Muscle of back (tissue), 11 donors: ENCODE data around the gene C4orf33. TPM values are rescaled to one million over a fixed set of nuclear protein-coding genes. Genes with fewer than 3 reads are reported as not detected.
"Not testable (repeated sequence)": the region's sequence is repeated elsewhere in the genome, so short reads cannot be mapped to it uniquely, and the experiment has no call there.

Experiments
- DNase-seq, 3 donors: peaks; one replicate each; pipeline versions ENCODE4 v3.0.0 to v3.0.0-alpha.2; 2013
- polyA plus RNA-seq, 10 donors: library from polyadenylated mRNA; unstranded; fragments of 120-200 nt; gene quantifications; one replicate each; pipeline ENCODE4 v1.2.1, GENCODE V29; 2013; ENCODE audit not compliant: insufficient read length in 10 of 10

Gene C4orf33
- polyA plus RNA-seq, 10 donors, result 5.2 to 10.5 (median 6.9) TPM

DNA sequence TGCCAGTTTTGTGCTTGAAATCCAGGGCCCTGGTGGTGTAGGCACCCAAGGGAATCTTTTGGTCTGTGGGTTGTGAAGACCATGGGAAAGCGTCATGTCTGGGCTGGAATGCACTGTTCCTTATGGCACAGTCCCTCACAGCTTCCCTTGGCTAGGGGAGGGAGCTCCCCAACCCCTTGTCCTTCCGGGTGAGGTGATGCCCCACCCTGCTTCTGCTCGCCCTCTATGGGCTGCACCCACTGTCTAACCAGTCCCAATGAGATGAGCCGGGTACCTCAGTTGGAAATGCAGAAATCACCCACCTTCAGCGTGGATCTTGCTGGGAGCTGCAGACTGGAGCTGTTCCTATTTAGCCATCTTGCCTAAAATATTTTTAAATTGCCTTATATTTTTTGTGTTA lies 30.7 kb downstream of the C4orf33 start:
- not testable (repeated sequence) for DNase-seq

DNA sequence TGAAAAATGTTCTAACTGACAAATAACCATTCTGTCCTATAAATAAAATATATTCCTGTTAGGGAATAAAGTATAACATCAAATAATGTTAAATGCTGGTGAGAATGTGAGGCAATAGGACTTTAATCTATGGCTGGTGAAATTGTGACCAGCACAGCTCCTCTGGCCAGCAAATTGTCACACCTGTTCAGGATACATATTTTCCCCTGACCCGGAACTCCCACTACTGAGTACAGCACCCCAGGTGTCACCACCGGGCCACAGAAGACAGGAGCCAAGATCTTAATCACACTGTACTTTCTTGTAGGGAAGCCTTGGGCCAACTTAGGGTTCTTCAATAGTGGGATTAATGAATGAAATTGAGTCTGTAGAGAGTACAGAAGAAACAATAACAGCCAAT lies 33.2 kb downstream of the C4orf33 start:
- DNase-seq, result no peak

DNA sequence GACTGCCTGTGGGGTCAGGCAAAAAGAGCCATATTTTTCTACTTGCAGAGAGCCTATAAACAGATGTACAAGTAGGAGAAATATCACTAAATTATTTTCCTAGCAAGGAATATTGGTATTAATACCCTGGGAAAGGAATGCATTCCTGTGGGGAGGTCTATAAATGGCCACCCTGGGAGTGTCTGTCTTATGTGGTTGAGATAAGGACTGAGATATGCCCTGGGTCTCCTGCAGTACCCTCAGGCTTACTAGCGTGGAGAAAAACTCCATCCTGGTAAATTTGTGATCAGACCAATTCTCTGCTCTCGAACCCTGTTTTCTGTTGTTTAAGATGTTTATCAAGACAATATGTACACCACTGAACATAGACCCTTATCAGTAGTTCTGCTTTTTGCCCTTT lies 35.4 kb downstream of the C4orf33 start:
- no peak for DNase-seq

DNA sequence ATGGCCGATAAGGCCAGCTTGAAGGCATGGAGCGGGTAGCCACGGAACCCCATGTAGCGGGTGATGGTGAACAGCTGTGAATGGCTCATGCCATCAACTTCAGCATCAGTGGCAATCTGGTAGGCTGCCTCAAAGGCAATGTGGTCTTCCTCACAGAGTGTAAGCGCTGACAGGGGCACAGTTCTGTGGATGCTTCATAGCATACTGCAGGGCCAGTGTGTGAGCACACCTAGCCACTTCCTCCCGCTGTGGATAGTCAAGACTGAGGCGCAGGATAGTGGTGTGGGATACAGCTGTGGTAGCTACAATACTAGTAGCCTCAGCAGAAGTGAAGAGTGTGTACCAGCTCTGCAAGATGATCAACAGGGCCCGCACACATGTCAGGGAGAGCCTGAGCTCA lies 40.5 kb downstream of the C4orf33 start:
- no peak for DNase-seq

DNA sequence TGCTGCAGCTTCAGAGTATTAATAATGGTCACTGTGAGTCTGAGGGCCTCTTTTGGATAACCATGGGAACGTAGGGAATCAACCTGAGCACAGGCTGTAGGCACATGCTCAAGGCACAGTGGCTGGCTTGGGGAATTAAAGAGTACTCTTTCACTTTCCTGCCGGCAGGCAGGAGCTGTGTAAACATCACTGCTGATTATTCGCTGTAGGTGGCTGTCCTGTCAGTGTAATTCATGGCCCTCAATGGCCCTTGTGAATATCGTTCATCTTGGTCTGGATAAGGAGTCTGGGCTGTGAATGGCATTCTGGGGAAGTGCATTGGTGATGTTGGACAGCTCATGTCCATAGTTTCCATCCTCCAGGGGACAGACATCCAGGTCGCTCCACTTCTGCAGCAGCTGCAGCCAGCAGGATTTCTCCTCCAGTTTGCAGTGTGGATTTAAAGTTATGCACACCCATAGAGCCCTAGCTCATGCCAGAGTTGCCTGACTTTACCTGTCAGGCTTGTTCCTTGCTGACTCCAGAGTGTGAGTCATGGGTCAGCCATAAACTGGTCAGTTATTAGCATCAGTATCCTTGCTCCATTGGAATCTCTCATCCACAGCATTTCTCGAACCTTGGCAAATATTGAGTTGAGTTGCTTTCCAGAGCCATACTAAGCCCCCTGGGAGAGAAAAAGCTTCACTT lies 43.0 kb downstream of the C4orf33 start:
- DNase-seq, result no peak

DNA sequence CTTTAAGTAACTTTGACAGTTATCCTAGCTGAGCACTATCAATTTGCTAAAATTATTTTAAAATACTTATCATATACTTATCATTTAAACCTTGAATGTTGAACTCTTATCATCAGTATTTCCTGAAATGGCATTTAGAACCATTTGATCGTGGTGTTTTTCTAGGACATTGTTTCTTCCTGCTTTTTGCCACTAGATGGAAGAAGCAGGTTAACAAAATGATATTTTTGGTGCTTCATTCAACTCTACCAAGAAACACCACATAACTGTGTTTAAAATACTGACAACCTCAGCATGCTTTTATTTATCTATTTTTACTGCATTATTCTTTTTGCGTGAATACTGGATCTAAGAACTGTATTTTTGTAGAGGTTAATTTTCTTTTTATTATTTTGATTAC lies 44.6 kb downstream of the C4orf33 start:
- DNase-seq, result peak in 1 of 3 donors; percentile 10

DNA sequence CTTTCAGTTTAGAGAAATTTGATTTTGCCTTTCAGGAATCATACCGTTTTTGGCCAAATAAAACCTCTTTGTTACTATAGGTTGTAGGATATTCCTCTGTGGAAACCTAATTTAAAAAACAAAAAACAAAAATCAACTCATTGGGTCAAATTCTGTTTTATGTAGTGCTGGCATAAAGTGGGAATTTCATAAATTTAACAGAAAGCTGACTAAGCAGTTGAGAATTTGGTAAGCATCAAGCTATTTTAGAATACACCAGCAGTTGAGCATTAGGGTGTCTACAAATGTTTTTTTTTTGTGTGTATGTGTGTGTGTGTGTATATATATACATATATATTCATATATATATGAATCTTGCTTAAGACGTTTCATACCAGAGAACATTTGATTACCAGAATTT lies 47.4 kb downstream of the C4orf33 start:
- DNase-seq, result no peak

DNA sequence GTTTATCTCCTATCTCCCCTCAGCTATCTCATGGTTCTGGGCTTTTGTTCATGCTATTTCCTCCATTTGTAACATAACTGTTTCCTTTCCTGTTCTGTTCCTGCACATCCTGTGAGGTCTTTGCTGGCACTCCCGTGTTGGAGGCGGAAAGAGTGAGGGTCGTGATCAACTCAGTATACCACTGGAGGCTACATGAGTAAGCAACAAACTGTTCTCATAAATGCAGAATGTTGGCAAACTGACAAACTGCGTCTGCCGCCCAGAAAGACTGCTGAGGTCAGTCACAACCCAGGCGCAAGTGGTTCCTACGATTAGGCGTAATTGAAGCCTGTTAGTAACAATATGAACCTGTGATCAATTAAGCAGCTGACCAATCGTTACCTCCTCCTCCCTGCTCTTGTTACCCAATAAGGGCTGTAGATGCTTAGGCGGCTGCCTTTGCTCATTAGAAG lies 48.8 kb downstream of the C4orf33 start:
- no peak for DNase-seq

DNA sequence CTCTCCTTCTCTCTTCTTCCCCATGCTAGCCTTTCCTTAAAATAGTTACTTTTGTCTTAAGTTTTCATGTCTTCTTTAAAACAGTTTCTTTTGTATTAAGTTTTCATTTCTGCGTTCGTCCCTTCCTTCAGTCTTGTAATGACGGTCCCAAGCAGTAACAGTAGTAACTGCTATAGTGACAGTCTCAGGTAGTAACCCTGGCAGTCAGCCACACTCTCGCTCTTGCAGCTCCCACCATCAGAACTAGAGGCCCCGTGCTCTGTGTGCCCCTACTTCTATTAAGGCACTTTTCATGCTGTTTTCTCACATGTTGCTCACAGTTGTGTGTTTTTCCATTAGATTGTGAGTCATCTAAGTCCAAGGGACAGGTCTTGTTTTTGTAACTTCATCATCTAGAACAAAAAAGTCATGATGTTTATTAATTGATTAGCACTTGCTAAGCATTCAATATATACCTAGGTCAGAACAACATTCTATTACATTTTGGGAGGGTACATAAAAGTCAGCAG lies 49.3 kb downstream of the C4orf33 start:
- DNase-seq, result no peak

DNA sequence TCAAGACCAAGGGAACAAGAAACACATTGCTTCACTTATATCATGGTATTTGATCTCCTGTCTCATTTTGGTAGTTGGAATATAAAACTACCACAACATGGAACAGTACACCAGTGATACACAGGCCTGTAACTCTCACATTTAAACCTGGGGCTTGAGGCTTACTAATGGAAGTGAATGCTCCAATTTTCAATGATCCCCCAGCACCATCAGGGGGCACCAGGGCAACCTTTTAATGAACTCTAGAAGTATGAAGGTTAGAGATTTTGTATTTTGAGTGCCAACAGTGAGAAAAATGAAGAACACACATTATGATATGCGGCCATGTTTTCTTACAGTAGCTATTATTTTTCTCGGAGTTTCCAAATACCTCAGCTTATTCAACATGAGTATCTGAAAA lies 50.7 kb downstream of the C4orf33 start:
- no peak for DNase-seq

DNA sequence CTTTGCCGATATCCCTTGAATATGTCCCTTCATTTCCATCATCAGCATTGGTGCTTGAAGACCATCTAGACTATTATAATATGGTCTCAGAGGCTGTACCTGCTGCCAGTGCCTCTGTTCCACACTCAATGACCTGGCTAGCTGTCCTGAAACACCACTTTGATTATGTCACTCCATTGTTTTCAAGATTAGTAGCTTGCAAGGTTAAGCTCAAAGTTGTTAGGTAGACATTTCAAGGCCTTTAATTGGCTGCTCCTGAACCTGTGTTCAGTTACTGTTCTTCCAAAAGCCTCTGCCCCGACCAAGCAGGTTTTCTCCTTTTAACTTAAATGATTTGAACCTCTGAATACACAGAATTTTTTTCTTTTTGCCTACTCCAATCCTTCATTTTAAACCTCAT lies 52.9 kb downstream of the C4orf33 start:
- DNase-seq, result no peak

DNA sequence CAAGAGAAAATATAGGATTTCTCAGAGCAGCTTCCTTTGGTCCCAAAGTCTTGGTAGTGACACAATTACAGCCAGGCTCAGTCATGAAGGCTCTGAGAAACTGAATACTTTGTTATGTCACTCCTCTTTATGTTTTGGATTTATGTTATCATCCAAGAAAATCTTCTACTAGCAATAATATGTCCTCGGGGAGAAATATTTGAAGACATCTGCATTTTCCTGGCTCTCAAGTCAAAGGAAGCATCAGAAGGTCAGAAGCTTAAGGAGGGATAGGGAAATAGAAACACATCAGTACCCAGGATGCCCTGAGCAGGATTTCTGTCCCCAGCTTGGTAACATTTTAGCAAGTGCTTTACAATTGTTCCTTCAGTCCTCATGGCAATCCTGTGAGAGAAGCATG lies 54.0 kb downstream of the C4orf33 start:
- peak in 2 of 3 donors; percentile 10 to 23 for DNase-seq

DNA sequence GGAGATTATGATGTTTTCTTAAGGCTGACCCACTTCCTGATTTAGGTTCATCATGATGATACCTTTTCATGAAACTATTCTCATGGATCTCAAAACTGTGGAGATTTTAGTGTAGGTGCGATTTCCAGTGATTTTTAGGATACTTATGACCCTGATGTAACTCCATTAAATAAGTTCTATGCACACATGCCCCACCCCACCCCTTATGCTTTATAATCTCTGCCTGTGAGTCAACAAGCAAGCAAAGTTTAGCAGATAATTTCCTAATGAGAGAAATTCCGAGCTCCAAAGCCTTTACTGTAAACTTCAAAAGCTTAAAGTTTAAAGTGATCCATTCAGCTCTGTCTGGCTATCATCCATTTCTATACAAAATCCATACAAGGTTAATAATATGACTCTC lies 56.4 kb downstream of the C4orf33 start:
- no peak for DNase-seq

DNA sequence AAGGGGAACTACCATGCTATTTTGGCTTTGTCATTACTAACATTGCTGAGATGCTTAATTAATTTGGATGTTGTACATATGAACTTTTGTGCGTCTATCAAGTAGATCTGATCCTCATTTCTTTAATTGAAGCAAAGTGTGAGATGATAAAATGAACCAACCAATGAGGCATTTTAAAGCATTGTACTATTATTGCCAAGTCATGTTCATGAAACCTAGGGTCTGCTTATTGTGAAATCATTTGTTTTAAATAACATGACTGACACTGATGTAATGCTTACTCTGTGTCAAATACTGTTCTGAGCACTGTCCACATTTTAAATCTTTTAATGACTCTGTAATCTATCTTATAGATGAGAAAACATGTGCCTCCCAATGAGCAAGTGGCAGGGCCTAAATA lies 57.7 kb downstream of the C4orf33 start:
- no peak for DNase-seq

DNA sequence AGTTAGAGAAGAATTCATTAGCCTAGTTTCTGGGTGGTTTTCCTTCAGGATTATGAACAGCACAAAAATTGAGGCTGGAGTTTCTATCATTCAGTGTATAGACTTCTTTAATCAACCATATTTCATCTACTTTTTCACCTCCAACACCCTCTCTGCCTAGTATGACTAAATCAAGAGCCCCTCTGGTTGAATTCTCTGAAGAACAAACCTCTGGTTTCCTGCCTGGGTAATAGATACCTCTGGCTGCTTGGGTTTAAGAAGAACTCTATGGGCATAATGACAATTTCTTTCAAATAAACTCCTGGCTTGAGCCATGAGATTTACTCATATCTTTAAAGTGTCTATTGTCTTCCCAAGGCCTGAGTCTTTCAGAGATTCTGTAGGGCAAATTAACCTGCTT lies 66.5 kb downstream of the C4orf33 start:
- DNase-seq, result no peak

DNA sequence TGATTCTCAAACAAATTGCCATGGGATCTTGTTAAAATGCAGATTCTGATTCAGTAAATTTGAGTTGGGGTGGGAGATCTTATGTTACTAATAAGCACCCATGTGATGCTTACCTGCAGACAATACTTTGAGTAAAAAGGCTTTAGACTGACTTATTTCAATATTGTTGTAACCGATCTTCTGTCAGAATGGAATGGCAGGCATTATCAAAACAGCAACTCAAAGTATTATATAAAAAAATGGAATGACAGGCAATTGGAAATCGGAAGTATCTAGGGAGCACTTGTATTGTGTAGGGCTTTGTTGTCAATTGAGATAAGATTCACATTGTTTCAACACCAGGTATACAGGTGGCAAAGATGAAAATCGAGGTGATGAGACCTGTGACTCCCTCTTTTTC lies 67.5 kb downstream of the C4orf33 start:
- no peak for DNase-seq

DNA sequence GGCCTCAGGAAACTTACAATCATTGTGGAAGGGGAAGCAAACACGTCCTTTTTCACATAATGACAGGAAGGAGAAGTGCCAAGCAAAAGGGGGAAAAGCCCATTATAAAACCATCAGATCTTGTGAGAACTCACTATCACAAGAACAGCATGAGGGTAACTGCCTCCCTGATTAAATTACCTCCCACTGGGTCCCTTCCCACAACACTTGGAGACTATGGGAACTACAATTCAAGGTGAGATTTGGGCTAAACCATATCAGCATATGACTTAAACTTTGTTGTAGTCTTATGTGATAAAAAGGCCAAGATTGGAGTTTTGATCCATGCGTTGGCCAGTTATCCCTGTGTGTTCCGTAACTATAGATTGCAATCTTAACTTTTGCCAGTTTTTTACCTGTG lies 68.3 kb downstream of the C4orf33 start:
- DNase-seq, result no peak

Other genes starting within 250 kb of the C4orf33 start
- 10 to 100 TPM in 5 of 10 donors, 1 to 10 TPM in 5; 7.5 to 13.3 (median 9.7) TPM for gene SCLT1, start 2.6 kb upstream of the C4orf33 start, polyA plus RNA-seq